ENCODE results near the gene PI4KA.

- TF ChIP-seq CTCF (conservative IDR thresholded peaks at IDR 0.05) (no peak), ZFX (IDR thresholded peaks at IDR 0.05) (peak; percentile 82; the same call in 1 of the 2 replicates)
Measured at GRCh38 chr22:20858615-20859416, at the start of gene PI4KA, which contains the start of gene SNAP29.

Measured in C4-2B (cell line).